Measurements from ENCODE around the gene GPHB5. TPM values are rescaled to one million over a fixed set of nuclear protein-coding genes. Genes with fewer than 3 reads are reported as not detected.

Gene GPHB5
- total and polyA plus RNA-seq, 9 donors = not detected

DNA sequence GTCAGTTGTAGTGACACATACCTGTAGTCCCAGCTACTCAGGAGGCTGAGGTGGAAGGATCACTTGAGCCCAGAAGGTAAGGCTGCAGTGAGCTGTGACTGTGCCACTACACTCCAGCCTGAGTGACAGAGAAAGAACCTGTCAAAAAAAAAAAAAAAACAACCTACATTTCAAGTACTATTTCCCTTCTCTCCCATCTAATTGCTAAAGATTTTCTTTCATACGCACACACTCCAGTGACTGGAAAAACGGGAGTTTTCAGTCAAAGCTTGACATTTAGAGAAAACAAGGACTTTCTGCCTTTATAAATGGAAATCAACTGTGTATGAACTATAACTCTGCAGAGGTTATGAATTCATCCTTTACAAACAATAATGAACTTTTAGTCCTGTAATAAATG, 25.9 kb downstream of the GPHB5 start:
- Histone ChIP-seq H3K4me1 (ENCODE audit: insufficient read depth) (no peaks in the 10 kb centered on the region), H3K27ac (no peak overlapping the region), H3K27me3 (no peaks in the 10 kb centered on the region), H3K9me3 (no peaks in the 10 kb centered on the region), H3K4me3 (no peak overlapping the region), H3K36me3 (no peaks in the 10 kb centered on the region)
- TF ChIP-seq, protein P1, sequence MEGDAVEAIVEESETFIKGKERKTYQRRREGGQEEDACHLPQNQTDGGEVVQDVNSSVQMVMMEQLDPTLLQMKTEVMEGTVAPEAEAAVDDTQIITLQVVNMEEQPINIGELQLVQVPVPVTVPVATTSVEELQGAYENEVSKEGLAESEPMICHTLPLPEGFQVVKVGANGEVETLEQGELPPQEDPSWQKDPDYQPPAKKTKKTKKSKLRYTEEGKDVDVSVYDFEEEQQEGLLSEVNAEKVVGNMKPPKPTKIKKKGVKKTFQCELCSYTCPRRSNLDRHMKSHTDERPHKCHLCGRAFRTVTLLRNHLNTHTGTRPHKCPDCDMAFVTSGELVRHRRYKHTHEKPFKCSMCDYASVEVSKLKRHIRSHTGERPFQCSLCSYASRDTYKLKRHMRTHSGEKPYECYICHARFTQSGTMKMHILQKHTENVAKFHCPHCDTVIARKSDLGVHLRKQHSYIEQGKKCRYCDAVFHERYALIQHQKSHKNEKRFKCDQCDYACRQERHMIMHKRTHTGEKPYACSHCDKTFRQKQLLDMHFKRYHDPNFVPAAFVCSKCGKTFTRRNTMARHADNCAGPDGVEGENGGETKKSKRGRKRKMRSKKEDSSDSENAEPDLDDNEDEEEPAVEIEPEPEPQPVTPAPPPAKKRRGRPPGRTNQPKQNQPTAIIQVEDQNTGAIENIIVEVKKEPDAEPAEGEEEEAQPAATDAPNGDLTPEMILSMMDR (IDR thresholded peaks at IDR 0.05) = no peak
- TF ChIP-seq EP300 (IDR thresholded peaks at IDR 0.05) (no peak), POLR2A (IDR thresholded peaks at IDR 0.05) (no peak)
- intact Hi-C loops (cut with DNase I) = no loop called here
- 91 to 93% (median 93%) methylated on average over 2 of the region's 2 CpGs for WGBS, 3 donors
- no peak for DNase-seq

DNA sequence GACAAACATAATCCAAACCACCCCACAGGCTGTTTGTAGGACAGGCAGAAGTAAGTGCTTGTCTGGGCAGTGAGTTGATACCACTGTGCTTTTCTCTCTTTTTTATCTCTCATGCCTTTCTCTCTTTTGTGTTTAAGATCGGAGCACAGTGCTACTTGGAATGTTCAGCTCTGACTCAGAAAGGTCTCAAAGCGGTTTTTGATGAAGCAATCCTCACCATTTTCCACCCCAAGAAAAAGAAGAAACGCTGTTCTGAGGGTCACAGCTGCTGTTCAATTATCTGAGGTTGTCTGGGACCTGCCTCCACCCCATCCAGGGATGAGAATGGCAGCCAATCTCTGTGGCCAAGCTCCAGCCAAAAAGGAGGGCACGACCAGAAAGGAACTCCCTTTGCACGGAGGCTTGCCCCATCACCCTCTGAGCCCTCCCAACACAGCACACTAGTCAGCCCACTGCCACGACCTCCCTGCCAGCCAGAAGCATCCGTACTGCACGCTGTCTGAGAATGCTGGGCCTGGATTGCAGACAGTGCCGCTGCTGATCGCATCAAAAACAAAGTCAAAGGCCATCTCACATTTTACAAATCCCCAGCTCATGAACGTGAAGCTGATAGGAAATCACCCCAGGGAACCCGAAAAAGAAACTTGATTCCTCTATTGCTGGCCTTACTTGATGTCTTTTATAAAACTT, 27.8 kb downstream of the GPHB5 start:
- no peaks in the 10 kb centered on the region for H3K4me1 ChIP-seq (ENCODE audit: insufficient read depth)
- no peak for DNase-seq
- no peak for TF ChIP-seq POLR2A (IDR thresholded peaks at IDR 0.05)
- TF ChIP-seq, protein P1 (IDR thresholded peaks at IDR 0.05) = no peak
- TF ChIP-seq EP300 (IDR thresholded peaks at IDR 0.05) = no peak
- H3K27ac ChIP-seq = no peak overlapping the region
- no peak overlapping the region for H3K4me3 ChIP-seq
- 77 to 82% (median 79%) methylated on average over 12 of the region's 12 CpGs for WGBS, 3 donors
- H3K27me3 ChIP-seq = no peaks in the 10 kb centered on the region
- H3K36me3 ChIP-seq = no peaks in the 10 kb centered on the region
- H3K9me3 ChIP-seq = no peaks in the 10 kb centered on the region
- intact Hi-C loops (cut with DNase I) = no loop called here

DNA sequence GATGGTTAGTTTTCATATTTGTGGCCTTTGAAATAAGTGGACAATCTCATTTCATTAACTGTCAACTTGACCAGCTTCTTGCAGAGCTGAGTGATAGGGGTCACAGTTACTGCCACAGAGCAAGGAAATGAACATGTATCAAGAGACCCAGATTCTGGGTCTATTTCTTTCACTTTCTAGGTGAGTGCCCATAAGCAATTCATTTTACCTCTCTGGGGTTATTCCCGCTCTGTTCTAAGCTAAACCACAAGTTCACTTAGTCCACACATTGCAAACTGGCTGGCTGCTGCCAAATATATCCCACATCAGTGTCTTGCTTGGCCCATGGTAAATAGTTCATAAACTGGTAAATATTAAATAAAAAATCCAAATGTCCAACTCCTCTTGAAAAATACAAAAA, 29.9 kb downstream of the GPHB5 start:
- WGBS, 3 donors = 89 to 99% (median 92%) methylated on average over 1 of the region's 1 CpG
- TF ChIP-seq, protein P1 (IDR thresholded peaks at IDR 0.05) = no peak
- TF ChIP-seq EP300 (IDR thresholded peaks at IDR 0.05) = no peak
- no peak for TF ChIP-seq POLR2A (IDR thresholded peaks at IDR 0.05)
- Histone ChIP-seq H3K27ac (no peak overlapping the region), H3K4me3 (no peak overlapping the region), H3K9me3 (no peaks in the 10 kb centered on the region), H3K4me1 (ENCODE audit: insufficient read depth) (no peaks in the 10 kb centered on the region), H3K36me3 (no peaks in the 10 kb centered on the region), H3K27me3 (no peaks in the 10 kb centered on the region)
- DNase-seq = no peak
- intact Hi-C loops (cut with DNase I) = no loop called here

- Histone ChIP-seq H3K9me3 (no peaks in the 10 kb centered on the region), H3K27ac (no peak overlapping the region), H3K4me1 (ENCODE audit: insufficient read depth) (no peaks in the 10 kb centered on the region), H3K36me3 (no peaks in the 10 kb centered on the region), H3K4me3 (no peak overlapping the region), H3K27me3 (no peaks in the 10 kb centered on the region)
- no peak for DNase-seq
- no peak for TF ChIP-seq EP300 (IDR thresholded peaks at IDR 0.05)
- TF ChIP-seq, protein P1 (IDR thresholded peaks at IDR 0.05) = no peak
- no peak for TF ChIP-seq POLR2A (IDR thresholded peaks at IDR 0.05)
- intact Hi-C loops (cut with DNase I) = no loop called here
- 81 to 89% (median 84%) methylated on average over 6 of the region's 6 CpGs for WGBS, 3 donors
Observed at GRCh38 chr14:63287666-63288483, 30.9 kb downstream of the GPHB5 start.
